HEK293 (cell line): ENCODE results near the gene NKX1-1.

Experiments used
- CTCF ChIA-PET: fragments of 350-600 bp; formaldehyde crosslinking; extraction: SDS; loops from one replicate; lab custom pipeline; 2021; ENCODE audit warnings: antibody characterized with exemption; lab: Yijun Ruan, JAX
- POLR2A ChIA-PET: fragments of 300-600 bp; formaldehyde crosslinking; extraction: SDS; loops from one replicate; lab custom pipeline; 2020; ENCODE audit warnings: antibody characterized with exemption, inconsistent platforms; lab: Yijun Ruan, JAX
- H3K27ac ChIP-seq: fragments of 200-500 bp; sonication (Bioruptor generic); 2 replicates; pipeline ENCODE4 v1.5.1; 2014; ENCODE audit warnings: low read depth, low read length, control low read depth, inconsistent platforms; ENCODE audit errors: extremely low read depth
- H3K36me3 ChIP-seq, 2 experiments: fragments of 200-500 bp in 1 of 2; sonication (Bioruptor generic) in 1 of 2; 1 replicate in 1 of 2; 2 replicates in 1 of 2; pipeline ENCODE4 v1.5.1; 2014 to 2017; ENCODE audit warnings: inconsistent platforms in 2 of 2, low read length in 2 of 2; ENCODE audit not compliant: control insufficient read depth in 2 of 2, insufficient read depth in 1 of 2
- H3K4me1 ChIP-seq: fragments of 200-500 bp; sonication (Bioruptor generic); 2 replicates; pipeline ENCODE4 v1.5.1; 2014; ENCODE audit warnings: mild to moderate bottlenecking, low read length, inconsistent platforms; ENCODE audit not compliant: control insufficient read depth, insufficient read depth
- H3K4me3 ChIP-seq: 2 replicates; pipeline ENCODE4 v1.5.1; 2011; ENCODE audit warnings: low read depth, mild to moderate bottlenecking, control low read depth, low read length, moderate library complexity
- H3K9me3 ChIP-seq: fragments of 200-500 bp; sonication (Bioruptor generic); 2 replicates; pipeline ENCODE4 v1.5.1; 2014; ENCODE audit warnings: low read depth, low read length, inconsistent platforms; ENCODE audit not compliant: control insufficient read depth, insufficient read depth
- AEBP2 ChIP-seq: fragments of 450-650 bp; formaldehyde crosslinking; IDR thresholded peaks from 2 replicates; pipeline ENCODE4 v1.5.1; 2016; ENCODE audit warnings: missing biosample characterization, missing genetic modification characterization, borderline replicate concordance
- GLIS1 ChIP-seq: fragments of 450-650 bp; formaldehyde crosslinking; IDR thresholded peaks from 2 replicates; pipeline ENCODE4 v1.5.1; 2016; ENCODE audit warnings: missing biosample characterization, missing genetic modification characterization
- GLIS2 ChIP-seq: fragments of 450-650 bp; formaldehyde crosslinking; IDR thresholded peaks from 2 replicates; pipeline ENCODE4 v1.5.1; 2016; ENCODE audit warnings: missing biosample characterization, missing genetic modification characterization
- HOXD13 ChIP-seq: sonication (generic); formaldehyde crosslinking; IDR thresholded peaks from 2 replicates; pipeline ENCODE4 v1.8.0; 2022; ENCODE audit warnings: missing genetic modification reagents, borderline replicate concordance
- PRDM6 ChIP-seq: fragments of 450-650 bp; formaldehyde crosslinking; IDR thresholded peaks from 2 replicates; pipeline ENCODE4 v1.5.1; 2017; ENCODE audit warnings: missing biosample characterization, missing genetic modification characterization
- ZEB2 ChIP-seq: fragments of 450-650 bp; formaldehyde crosslinking; IDR thresholded peaks from 2 replicates; pipeline ENCODE4 v1.5.1; 2016; ENCODE audit warnings: missing biosample characterization, missing genetic modification characterization
- ZNF133 ChIP-seq: fragments of 450-650 bp; formaldehyde crosslinking; IDR thresholded peaks from 2 replicates; pipeline ENCODE4 v1.5.1; 2016; ENCODE audit warnings: missing biosample characterization, missing genetic modification characterization
- ZNF175 ChIP-seq: fragments of 450-650 bp; formaldehyde crosslinking; IDR thresholded peaks from 2 replicates; pipeline ENCODE4 v1.5.1; 2016; ENCODE audit warnings: missing biosample characterization, missing genetic modification characterization
- ZNF2 ChIP-seq: fragments of 450-650 bp; formaldehyde crosslinking; IDR thresholded peaks from 2 replicates; pipeline ENCODE4 v1.5.1; 2016; ENCODE audit warnings: missing biosample characterization, missing genetic modification characterization
- ZNF248 ChIP-seq: fragments of 450-650 bp; formaldehyde crosslinking; IDR thresholded peaks from 2 replicates; pipeline ENCODE4 v1.5.1; 2017; ENCODE audit warnings: missing biosample characterization, missing genetic modification characterization
- ZNF266 ChIP-seq: fragments of 450-650 bp; formaldehyde crosslinking; IDR thresholded peaks from 2 replicates; pipeline ENCODE4 v1.5.1; 2016; ENCODE audit warnings: missing biosample characterization, missing genetic modification characterization, low read depth
- ZNF274 ChIP-seq, 2 experiments: fragments of 200-500 bp in 1 of 2; fragments of 450-650 bp in 1 of 2; sonication (Bioruptor generic) in 1 of 2; formaldehyde crosslinking in 1 of 2; IDR thresholded peaks; 2 replicates each; pipeline versions ENCODE4 v1.5.1 to v1.6.1; 2014 to 2016; ENCODE audit warnings: borderline replicate concordance in 1 of 2, inconsistent platforms in 1 of 2, low read length in 1 of 2, missing biosample characterization in 1 of 2, missing genetic modification characterization in 1 of 2
- ZNF324 ChIP-seq: fragments of 450-650 bp; formaldehyde crosslinking; IDR thresholded peaks from 2 replicates; pipeline ENCODE4 v1.5.1; 2016; ENCODE audit warnings: missing biosample characterization, missing genetic modification characterization
- ZNF544 ChIP-seq: fragments of 450-650 bp; formaldehyde crosslinking; IDR thresholded peaks from 2 replicates; pipeline ENCODE4 v1.5.0; 2017; ENCODE audit warnings: missing biosample characterization, missing genetic modification characterization
- ZNF560 ChIP-seq: fragments of 450-650 bp; formaldehyde crosslinking; IDR thresholded peaks from 2 replicates; pipeline ENCODE4 v1.5.1; 2017; ENCODE audit warnings: missing biosample characterization, missing genetic modification characterization, borderline replicate concordance
- ZNF626 ChIP-seq: fragments of 450-650 bp; sonication (Bioruptor Pico); formaldehyde crosslinking; IDR thresholded peaks from 2 replicates; pipeline ENCODE4 v1.5.1; 2018; ENCODE audit warnings: missing biosample characterization, missing genetic modification characterization, inconsistent platforms
- ZNF629 ChIP-seq: fragments of 450-650 bp; formaldehyde crosslinking; IDR thresholded peaks from 2 replicates; pipeline ENCODE4 v1.5.1; 2017; ENCODE audit warnings: missing biosample characterization, missing genetic modification characterization

The NKX1-1 gene

GRCh38 chr4:1402021-1402515, 4.2 kb downstream of the NKX1-1 start:
- CTCF ChIA-PET: interaction anchor here (0.7 kb wide), 1 partner anchor 819 kb away, joined by 3 read pairs; no protein-coding TSS in a partner anchor

GRCh38 chr4:1401409-1402020, 4.7 kb downstream of the NKX1-1 start:
- Histone ChIP-seq H3K27ac (no peak overlapping the region), H3K36me3 (no peaks in the 10 kb centered on the region), H3K4me1 (no peaks in the 10 kb centered on the region), H3K4me3 (no peak overlapping the region), H3K9me3 (no peaks in the 10 kb centered on the region)
- TF ChIP-seq ZNF629 (no peak), ZEB2 (no peak), ZNF133 (tag by site-specific recombination) (no peak), ZNF266 (no peak), HOXD13 (no peak), ZNF544 (tag by site-specific recombination) (no peak), ZNF248 (tag by site-specific recombination) (no peak)
- ChIA-PET CTCF (interaction anchor here (0.7 kb wide), 1 partner anchor 819 kb away, joined by 3 read pairs; no protein-coding TSS in a partner anchor), POLR2A (interaction anchor here (0.6 kb wide), 1 partner anchor 73 kb away, joined by 3 read pairs; no protein-coding TSS in a partner anchor)

More at GRCh38 chr4:1402021-1402515, 4.2 kb downstream of the NKX1-1 start:
- TF ChIP-seq ZNF2 (tag by site-specific recombination) (no peak), PRDM6 (tag by site-specific recombination) (no peak), ZNF626 (tag by site-specific recombination) (no peak), AEBP2 (no peak), ZNF175 (tag by site-specific recombination) (no peak), ZNF274 (IDR thresholded peaks at IDR 0.05; ENCODE audit: low read length) (no peak), ZNF274 (tag by site-specific recombination; IDR thresholded peaks at IDR 0.05; ENCODE audit: borderline replicate concordance) (no peak)
- Histone ChIP-seq H3K4me1 (no peaks in the 10 kb centered on the region), H3K4me3 (no peak overlapping the region), H3K27ac (no peak overlapping the region), H3K9me3 (no peaks in the 10 kb centered on the region), H3K36me3 (no peaks in the 10 kb centered on the region)
- POLR2A ChIA-PET: no interaction called here

- H3K9me3 ChIP-seq: no peaks in the 10 kb centered on the region
- no peak overlapping the region for H3K27ac ChIP-seq
- H3K36me3 ChIP-seq: no peaks in the 10 kb centered on the region
- ChIA-PET POLR2A (interaction anchor here (0.6 kb wide), 1 partner anchor 74 kb away, joined by 3 read pairs; no protein-coding TSS in a partner anchor), CTCF (no interaction called here)
- no peaks in the 10 kb centered on the region for H3K4me1 ChIP-seq
- no peak overlapping the region for H3K4me3 ChIP-seq
- TF ChIP-seq GLIS2 (tag by site-specific recombination) (0 out of 2 replicates have a peak, but pooled peaks have one; percentile 10), ZNF560 (no peak), ZNF324 (tag by site-specific recombination) (no peak), GLIS1 (peak; percentile 39; the same call in 1 of the 2 replicates)
Observed at GRCh38 chr4:1400831-1401408, 5.3 kb downstream of the NKX1-1 start.
